ENCODE results near the gene CLPSL2. TPM values are rescaled to one million over a fixed set of nuclear protein-coding genes. Genes with fewer than 3 reads are reported as not detected.

The CLPSL2 gene
- total RNA-seq, 2 donors from 2014 or later = not detected

GRCh38 chr6:35739645-35740524 lies 36.5 kb upstream of the CLPSL2 start:
- DNase-seq (no peak), ATAC-seq (peak; percentile 77)
- intact Hi-C loops (cut with DNase I, micrococcal nuclease) = loop anchor here (5.0 to 10.0 kb wide), 3 partner anchors 153 to 215 kb away; no protein-coding TSS in a partner anchor

GRCh38 chr6:35742842-35743241 lies 33.6 kb upstream of the CLPSL2 start:
- no peak for DNase-seq
- intact Hi-C loops (cut with DNase I, micrococcal nuclease) = no loop called here
- ATAC-seq = no peak

GRCh38 chr6:35745509-35745908 lies 30.9 kb upstream of the CLPSL2 start:
- DNase-seq = no peak
- intact Hi-C loops (cut with DNase I, micrococcal nuclease) = no loop called here
- ATAC-seq = no peak

GRCh38 chr6:35746516-35746915 lies 29.9 kb upstream of the CLPSL2 start:
- no peak for ATAC-seq
- intact Hi-C loops (cut with DNase I, micrococcal nuclease) = no loop called here
- no peak for DNase-seq

GRCh38 chr6:35747877-35748276 lies 28.5 kb upstream of the CLPSL2 start:
- no peak for ATAC-seq
- intact Hi-C loops (cut with DNase I, micrococcal nuclease) = no loop called here
- DNase-seq = no peak

- intact Hi-C loops (cut with DNase I, micrococcal nuclease) = no loop called here
- DNase-seq (no peak), ATAC-seq (no peak)
Measured at GRCh38 chr6:35750557-35750956, 25.8 kb upstream of the CLPSL2 start.

- ATAC-seq (no peak), DNase-seq (no peak)
- intact Hi-C loops (cut with DNase I, micrococcal nuclease) = no loop called here
Measured at GRCh38 chr6:35751594-35751993, 24.8 kb upstream of the CLPSL2 start.

GRCh38 chr6:35752330-35752729 lies 24.1 kb upstream of the CLPSL2 start:
- ATAC-seq (no peak), DNase-seq (no peak)
- intact Hi-C loops (cut with DNase I, micrococcal nuclease) = no loop called here

GRCh38 chr6:35754452-35755277 lies 21.7 kb upstream of the CLPSL2 start:
- DNase-seq = no peak
- peak; percentile 79 for ATAC-seq
- intact Hi-C loops (cut with DNase I, micrococcal nuclease) = no loop called here

- DNase-seq (no peak), ATAC-seq (no peak)
- intact Hi-C loops (cut with DNase I, micrococcal nuclease) = no loop called here
Measured at GRCh38 chr6:35755278-35755924, 21.0 kb upstream of the CLPSL2 start.

- peak; percentile 34 for ATAC-seq
- DNase-seq = no peak
- intact Hi-C loops (cut with DNase I, micrococcal nuclease) = no loop called here
Measured at GRCh38 chr6:35757456-35758123, 18.8 kb upstream of the CLPSL2 start.

GRCh38 chr6:35759426-35759825 lies 17.0 kb upstream of the CLPSL2 start:
- DNase-seq (no peak), ATAC-seq (no peak)
- intact Hi-C loops (cut with DNase I, micrococcal nuclease) = no loop called here

- intact Hi-C loops (cut with DNase I, micrococcal nuclease) = no loop called here
- ATAC-seq (no peak), DNase-seq (no peak)
Measured at GRCh38 chr6:35765739-35766138, 10.7 kb upstream of the CLPSL2 start.

GRCh38 chr6:35769211-35769610 lies 7.2 kb upstream of the CLPSL2 start:
- no peak for DNase-seq
- intact Hi-C loops (cut with DNase I, micrococcal nuclease) = no loop called here
- ATAC-seq = no peak

- ATAC-seq (no peak), DNase-seq (no peak)
- intact Hi-C loops (cut with DNase I, micrococcal nuclease) = no loop called here
Measured at GRCh38 chr6:35771343-35771627, 5.1 kb upstream of the CLPSL2 start.

- no peak for ATAC-seq
- no peak for DNase-seq
- intact Hi-C loops (cut with DNase I, micrococcal nuclease) = no loop called here
Measured at GRCh38 chr6:35774116-35774794, 2.1 kb upstream of the CLPSL2 start.

- intact Hi-C loops (cut with DNase I, micrococcal nuclease) = no loop called here
- DNase-seq (no peak), ATAC-seq (no peak)
Measured at GRCh38 chr6:35775031-35775430, 1.4 kb upstream of the CLPSL2 start.

- ATAC-seq (no peak), DNase-seq (no peak)
- intact Hi-C loops (cut with DNase I, micrococcal nuclease) = no loop called here
Measured at GRCh38 chr6:35777356-35778102, 1.1 kb downstream of the CLPSL2 start.

All from left colon (tissue), 2 donors.